Esophagus muscularis mucosa (tissue), 4 donors: ENCODE measurements around the gene MBOAT2. TPM values are rescaled to one million over a fixed set of nuclear protein-coding genes. Genes with fewer than 3 reads are reported as not detected.

Source experiments
- DNase-seq: peaks from one replicate; pipeline ENCODE4 v3.0.0-alpha.2; 2017; ENCODE audit errors: extremely low spot score
- H3K27ac ChIP-seq, 4 donors: fragments of 200-600 bp; sonication (generic); replicated peaks in 1 of 4; 1 replicate in 3 of 4; 2 replicates in 1 of 4; pipeline ENCODE4 v1.5.1; 2016 to 2019; ENCODE audit warnings: mild to moderate bottlenecking in 1 of 4
- H3K27me3 ChIP-seq, 4 donors: fragments of 200-600 bp; sonication (generic); one replicate each; pipeline versions ENCODE4 v1.5.1 to v1.6.0; 2016 to 2019
- H3K36me3 ChIP-seq, 4 donors: fragments of 200-600 bp; sonication (generic); one replicate each; pipeline ENCODE4 v1.5.1; 2016 to 2019
- H3K4me1 ChIP-seq, 4 donors: fragments of 200-600 bp; sonication (generic); one replicate each; pipeline ENCODE4 v1.5.1; 2016 to 2019
- H3K4me3 ChIP-seq, 4 donors: fragments of 200-600 bp; sonication (generic); 1 replicate in 2 of 4; 2 replicates in 2 of 4; pipeline ENCODE4 v1.5.1; 2016 to 2019; ENCODE audit warnings: mild to moderate bottlenecking in 4 of 4, moderate library complexity in 1 of 4
- H3K9me3 ChIP-seq, 4 donors: fragments of 200-600 bp; sonication (generic); 1 replicate in 3 of 4; 2 replicates in 1 of 4; pipeline ENCODE4 v1.5.1; 2016 to 2019
- CTCF ChIP-seq, 3 experiments: fragments of 200-600 bp in 2 of 3; fragments of 450-650 bp in 1 of 3; sonication (generic) in 2 of 3; IDR thresholded peaks; one replicate each; pipeline ENCODE4 v1.5.1; 2017 to 2019; ENCODE audit warnings: antibody characterized with exemption in 3 of 3, mild to moderate bottlenecking in 2 of 3, moderate library complexity in 1 of 3
- EP300 ChIP-seq: sonication (generic); formaldehyde crosslinking; IDR thresholded peaks from one replicate; pipeline ENCODE4 v1.6.1; 2017; ENCODE audit warnings: antibody characterized with exemption
- POLR2A ChIP-seq: fragments of 450-650 bp; IDR thresholded peaks from one replicate; pipeline ENCODE4 v1.6.1; 2017; ENCODE audit warnings: antibody characterized with exemption, moderate library complexity, mild to moderate bottlenecking, low read depth
- POLR2AphosphoS5 ChIP-seq, 2 donors: sonication (generic); formaldehyde crosslinking; IDR thresholded peaks; one replicate each; pipeline ENCODE4 v1.6.1; 2017; ENCODE audit warnings: antibody characterized with exemption in 2 of 2
- WGBS: methylation state at CpG from one replicate; pipeline ENCODE4 v1.1.5; 2018; 5-methylcytosine and 5-hydroxymethylcytosine counted together
- intact Hi-C: fragments of 100-400 bp; cut with DNase I; formaldehyde crosslinking; loops from one replicate; pipeline ENCODE4 v1.15.1; 2023
- total RNA-seq, 4 donors: library from RNA; depleted of rRNA; stranded (reverse); fragments of >200 nt; gene quantifications; one replicate each; pipeline versions ENCODE4 v1.1.0 to v1.2.1, GENCODE V29; 2016

The MBOAT2 gene
- total RNA-seq, 4 donors from 2014 or later: 14.1 to 19.9 (median 17.0) TPM

- Histone ChIP-seq H3K4me1 (peaks cover 0 to 25% (median 0%) of the 10 kb centered on the region in 4 donors), H3K9me3 (no peaks in the 10 kb centered on the region), H3K27ac (no peak overlapping the region), H3K27me3 (no peaks in the 10 kb centered on the region), H3K36me3 (no peaks in the 10 kb centered on the region), H3K4me3 (no peak overlapping the region)
- no peak for TF ChIP-seq CTCF (IDR thresholded peaks at IDR 0.05)
- intact Hi-C loops: no loop called here
- DNase-seq: no peak
Measured at GRCh38 chr2:9031246-9031645, 27.8 kb upstream of the MBOAT2 start.

DNA sequence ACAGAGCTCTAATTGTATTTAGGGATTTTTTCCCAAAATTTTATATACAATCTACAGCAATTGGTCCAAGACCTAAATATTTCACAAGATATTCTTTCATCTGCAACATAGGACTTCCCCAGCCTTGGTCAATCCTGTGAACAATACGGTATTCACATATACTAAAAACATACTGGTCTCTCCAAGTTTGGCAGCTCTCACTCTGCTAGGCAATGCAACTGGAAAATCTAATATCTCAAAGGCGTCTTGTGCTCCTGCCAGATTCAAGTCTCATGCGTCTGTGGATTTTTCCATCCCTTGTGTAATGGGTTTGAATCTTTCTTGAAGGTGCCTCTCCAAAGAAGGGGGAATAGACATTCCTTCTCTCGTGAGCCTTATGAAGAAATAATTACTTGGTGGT is 27.4 kb upstream of the MBOAT2 start:
- no peak for DNase-seq
- Histone ChIP-seq H3K36me3 (no peaks in the 10 kb centered on the region), H3K9me3 (no peaks in the 10 kb centered on the region), H3K4me1 (peaks cover 0 to 25% (median 0%) of the 10 kb centered on the region in 4 donors), H3K27me3 (no peaks in the 10 kb centered on the region), H3K27ac (no peak overlapping the region), H3K4me3 (no peak overlapping the region)
- WGBS: 38% methylated on average over 4 of the region's 4 CpGs
- intact Hi-C loops: no loop called here
- TF ChIP-seq CTCF (IDR thresholded peaks at IDR 0.05) (no peak), EP300 (no peak), POLR2AphosphoS5 (IDR thresholded peaks at IDR 0.05) (no peak), POLR2A (no peak)

DNA sequence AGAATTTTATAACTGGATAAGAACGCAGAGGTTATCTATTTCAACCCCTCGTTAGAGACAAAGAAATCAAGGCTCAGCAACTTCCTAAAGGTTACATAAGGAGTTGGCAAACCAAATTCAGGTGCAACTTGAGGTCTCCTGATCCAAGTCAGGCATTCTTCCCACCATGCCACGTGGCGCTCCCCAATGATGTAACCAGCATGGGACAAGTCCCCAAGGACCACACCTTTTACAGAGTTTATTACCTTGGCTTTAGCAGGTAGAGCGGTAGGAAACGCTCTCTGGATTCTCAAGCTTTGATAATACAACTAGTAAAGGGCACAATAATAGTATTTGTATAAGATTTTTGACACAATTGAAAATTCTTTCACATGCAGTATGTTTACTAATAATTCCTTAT is 26.7 kb upstream of the MBOAT2 start:
- WGBS: 88% methylated on average over 6 of the region's 6 CpGs
- TF ChIP-seq EP300: no peak
- no peak for TF ChIP-seq POLR2A
- TF ChIP-seq CTCF (IDR thresholded peaks at IDR 0.05): no peak
- Histone ChIP-seq H3K9me3 (no peaks in the 10 kb centered on the region), H3K4me3 (no peak overlapping the region), H3K27me3 (no peaks in the 10 kb centered on the region), H3K27ac (no peak overlapping the region), H3K36me3 (no peaks in the 10 kb centered on the region), H3K4me1 (peaks cover 0 to 25% (median 0%) of the 10 kb centered on the region in 4 donors)
- DNase-seq: no peak
- intact Hi-C loops: no loop called here

DNA sequence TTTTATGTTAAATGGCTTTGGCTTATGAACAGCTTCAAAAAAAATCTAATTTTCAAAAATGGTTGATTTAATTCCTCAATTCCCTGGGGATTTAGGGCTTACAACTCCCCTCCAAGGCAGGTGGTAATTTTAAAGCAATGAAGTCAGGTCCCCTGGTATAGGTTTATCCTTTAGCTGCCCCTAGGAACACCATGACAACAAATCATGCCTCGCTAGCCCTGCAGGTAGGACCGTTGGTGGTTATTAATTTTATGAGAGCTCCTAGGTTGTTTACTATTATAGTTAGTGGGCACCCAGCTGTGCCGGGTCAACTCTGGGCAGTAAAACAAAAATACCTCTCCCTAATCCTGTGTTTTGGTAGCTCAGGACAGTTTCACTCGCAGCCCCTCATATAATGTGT is 26.2 kb upstream of the MBOAT2 start:
- 81% methylated on average over 4 of the region's 4 CpGs for WGBS
- Histone ChIP-seq H3K27ac (no peak overlapping the region), H3K4me1 (peaks cover 0 to 25% (median 0%) of the 10 kb centered on the region in 4 donors), H3K4me3 (no peak overlapping the region), H3K9me3 (no peaks in the 10 kb centered on the region), H3K27me3 (no peaks in the 10 kb centered on the region), H3K36me3 (no peaks in the 10 kb centered on the region)
- intact Hi-C loops: no loop called here
- TF ChIP-seq EP300 (no peak), CTCF (IDR thresholded peaks at IDR 0.05) (no peak), POLR2AphosphoS5 (IDR thresholded peaks at IDR 0.05) (no peak), POLR2A (no peak)
- DNase-seq: no peak

GRCh38 chr2:9027884-9028283 is 24.4 kb upstream of the MBOAT2 start:
- 94% methylated on average over 4 of the region's 4 CpGs for WGBS
- Histone ChIP-seq H3K4me1 (peaks cover 0 to 20% (median 0%) of the 10 kb centered on the region in 4 donors), H3K27ac (no peak overlapping the region), H3K36me3 (no peaks in the 10 kb centered on the region), H3K27me3 (no peaks in the 10 kb centered on the region), H3K9me3 (no peaks in the 10 kb centered on the region), H3K4me3 (no peak overlapping the region)
- intact Hi-C loops: no loop called here
- no peak for DNase-seq
- TF ChIP-seq POLR2AphosphoS5 (IDR thresholded peaks at IDR 0.05) (no peak), POLR2A (no peak), CTCF (IDR thresholded peaks at IDR 0.05) (no peak)
